ENCODE data around the gene TPRKB.
"Not testable (repeated sequence)": the region's sequence is repeated elsewhere in the genome, so short reads cannot be mapped to it uniquely, and the experiment has no call there.

TPRKB gene

GRCh38 chr2:73700131-73700611 is 37.0 kb downstream of the TPRKB start:
- DNase-seq, result no peak

- DNase-seq, result no peak
Observed at GRCh38 chr2:73699437-73699836, 37.7 kb downstream of the TPRKB start.

- DNase-seq, result no peak
Observed at GRCh38 chr2:73698101-73698500, 39.0 kb downstream of the TPRKB start.

- DNase-seq, result no peak
Observed at GRCh38 chr2:73697606-73698005, 39.5 kb downstream of the TPRKB start.

- DNase-seq, result not testable (repeated sequence)
Observed at GRCh38 chr2:73696985-73697384, 40.2 kb downstream of the TPRKB start.

GRCh38 chr2:73696521-73696920 is 40.6 kb downstream of the TPRKB start:
- DNase-seq, result not testable (repeated sequence)

- peak; percentile 14 for DNase-seq
Observed at GRCh38 chr2:73690372-73691088, 46.6 kb downstream of the TPRKB start.

- DNase-seq, result not testable (repeated sequence)
Observed at GRCh38 chr2:73688494-73688893, 48.7 kb downstream of the TPRKB start.

- peak; percentile 33 for DNase-seq
Observed at GRCh38 chr2:73685764-73686438, 51.2 kb downstream of the TPRKB start.

- DNase-seq, result not testable (repeated sequence)
Observed at GRCh38 chr2:73684905-73685304, 52.2 kb downstream of the TPRKB start.

GRCh38 chr2:73684325-73684724 is 52.8 kb downstream of the TPRKB start:
- DNase-seq, result not testable (repeated sequence)

GRCh38 chr2:73679951-73680571 is 57.1 kb downstream of the TPRKB start:
- peak; percentile 17 for DNase-seq
